ENCODE measurements around the gene RESP18.
"Not testable (repeated sequence)": the region's sequence is repeated elsewhere in the genome, so short reads cannot be mapped to it uniquely, and the experiment has no call there.

RESP18 gene

GRCh38 chr2:219293736-219294231 lies 38.8 kb downstream of the RESP18 start:
- no peak for DNase-seq
- Histone ChIP-seq H3K36me3 (ENCODE audit: control insufficient read depth, insufficient read depth, low read length) (no peaks in the 10 kb centered on the region), H3K4me1 (ENCODE audit: control insufficient read depth, insufficient read depth, low read length, poor library complexity, severe bottlenecking) (peaks cover 4% of the 10 kb centered on the region), H3K27me3 (replicated peaks; ENCODE audit: control insufficient read depth, insufficient read depth, low read length, poor library complexity, severe bottlenecking) (no peaks in the 10 kb centered on the region), H3K27ac (ENCODE audit: insufficient read depth, low read length, poor library complexity, severe bottlenecking) (no peak overlapping the region), H3K9me3 (ENCODE audit: control insufficient read depth, low read length) (no peaks in the 10 kb centered on the region), H3K4me3 (ENCODE audit: insufficient read depth, low read depth, low read length, poor library complexity, severe bottlenecking) (no peak overlapping the region)

- no peak for DNase-seq
Measured at GRCh38 chr2:219292616-219293015, 39.9 kb downstream of the RESP18 start.

GRCh38 chr2:219291910-219292490 lies 40.5 kb downstream of the RESP18 start:
- Histone ChIP-seq H3K27me3 (replicated peaks; ENCODE audit: control insufficient read depth, insufficient read depth, low read length, poor library complexity, severe bottlenecking) (no peaks in the 10 kb centered on the region), H3K36me3 (ENCODE audit: control insufficient read depth, insufficient read depth, low read length) (no peaks in the 10 kb centered on the region), H3K9me3 (ENCODE audit: control insufficient read depth, low read length) (no peaks in the 10 kb centered on the region), H3K4me1 (ENCODE audit: control insufficient read depth, insufficient read depth, low read length, poor library complexity, severe bottlenecking) (peaks cover 4% of the 10 kb centered on the region), H3K27ac (ENCODE audit: insufficient read depth, low read length, poor library complexity, severe bottlenecking) (no peak overlapping the region), H3K4me3 (ENCODE audit: insufficient read depth, low read depth, low read length, poor library complexity, severe bottlenecking) (no peak overlapping the region)
- no peak for DNase-seq

More at GRCh38 chr2:219292616-219293015, 39.9 kb downstream of the RESP18 start:
- Histone ChIP-seq H3K36me3 (ENCODE audit: control insufficient read depth, insufficient read depth, low read length) (no peaks in the 10 kb centered on the region), H3K4me3 (ENCODE audit: insufficient read depth, low read depth, low read length, poor library complexity, severe bottlenecking) (no peak overlapping the region), H3K27me3 (replicated peaks; ENCODE audit: control insufficient read depth, insufficient read depth, low read length, poor library complexity, severe bottlenecking) (no peaks in the 10 kb centered on the region), H3K9me3 (ENCODE audit: control insufficient read depth, low read length) (no peaks in the 10 kb centered on the region), H3K4me1 (ENCODE audit: control insufficient read depth, insufficient read depth, low read length, poor library complexity, severe bottlenecking) (peaks cover 4% of the 10 kb centered on the region), H3K27ac (ENCODE audit: insufficient read depth, low read length, poor library complexity, severe bottlenecking) (no peak overlapping the region)

GRCh38 chr2:219291394-219291793 lies 41.1 kb downstream of the RESP18 start:
- H3K36me3 ChIP-seq (ENCODE audit: control insufficient read depth, insufficient read depth, low read length): peaks cover 5% of the 10 kb centered on the region
- DNase-seq: no peak
- no peak overlapping the region for H3K27ac ChIP-seq (ENCODE audit: insufficient read depth, low read length, poor library complexity, severe bottlenecking)
- no peak overlapping the region for H3K4me3 ChIP-seq (ENCODE audit: insufficient read depth, low read depth, low read length, poor library complexity, severe bottlenecking)
- H3K4me1 ChIP-seq (ENCODE audit: control insufficient read depth, insufficient read depth, low read length, poor library complexity, severe bottlenecking): peaks cover 4% of the 10 kb centered on the region
- no peaks in the 10 kb centered on the region for H3K9me3 ChIP-seq (ENCODE audit: control insufficient read depth, low read length)
- H3K27me3 ChIP-seq (replicated peaks; ENCODE audit: control insufficient read depth, insufficient read depth, low read length, poor library complexity, severe bottlenecking): no peaks in the 10 kb centered on the region

- Histone ChIP-seq H3K9me3 (ENCODE audit: control insufficient read depth, low read length) (no peaks in the 10 kb centered on the region), H3K36me3 (ENCODE audit: control insufficient read depth, insufficient read depth, low read length) (peaks cover 9% of the 10 kb centered on the region), H3K4me3 (ENCODE audit: insufficient read depth, low read depth, low read length, poor library complexity, severe bottlenecking) (no peak overlapping the region), H3K4me1 (ENCODE audit: control insufficient read depth, insufficient read depth, low read length, poor library complexity, severe bottlenecking) (peaks cover 4% of the 10 kb centered on the region), H3K27ac (ENCODE audit: insufficient read depth, low read length, poor library complexity, severe bottlenecking) (no peak overlapping the region), H3K27me3 (replicated peaks; ENCODE audit: control insufficient read depth, insufficient read depth, low read length, poor library complexity, severe bottlenecking) (no peaks in the 10 kb centered on the region)
- no peak for DNase-seq
Measured at GRCh38 chr2:219290381-219291171, 42.0 kb downstream of the RESP18 start.

- Histone ChIP-seq H3K27ac (ENCODE audit: insufficient read depth, low read length, poor library complexity, severe bottlenecking) (no peak overlapping the region), H3K9me3 (ENCODE audit: control insufficient read depth, low read length) (no peaks in the 10 kb centered on the region), H3K4me3 (ENCODE audit: insufficient read depth, low read depth, low read length, poor library complexity, severe bottlenecking) (no peak overlapping the region), H3K36me3 (ENCODE audit: control insufficient read depth, insufficient read depth, low read length) (peaks cover 18% of the 10 kb centered on the region), H3K27me3 (replicated peaks; ENCODE audit: control insufficient read depth, insufficient read depth, low read length, poor library complexity, severe bottlenecking) (no peaks in the 10 kb centered on the region), H3K4me1 (ENCODE audit: control insufficient read depth, insufficient read depth, low read length, poor library complexity, severe bottlenecking) (no peaks in the 10 kb centered on the region)
- DNase-seq: no peak
Measured at GRCh38 chr2:219289537-219290361, 42.8 kb downstream of the RESP18 start.

GRCh38 chr2:219289195-219289536 lies 43.4 kb downstream of the RESP18 start:
- H3K27ac ChIP-seq (ENCODE audit: insufficient read depth, low read length, poor library complexity, severe bottlenecking): no peak overlapping the region

GRCh38 chr2:219287580-219288265 lies 44.8 kb downstream of the RESP18 start:
- Histone ChIP-seq H3K4me1 (ENCODE audit: control insufficient read depth, insufficient read depth, low read length, poor library complexity, severe bottlenecking) (no peaks in the 10 kb centered on the region), H3K27ac (ENCODE audit: insufficient read depth, low read length, poor library complexity, severe bottlenecking) (no peak overlapping the region), H3K36me3 (ENCODE audit: control insufficient read depth, insufficient read depth, low read length) (peaks cover 38% of the 10 kb centered on the region)

More at GRCh38 chr2:219289195-219289536, 43.4 kb downstream of the RESP18 start:
- no peak for DNase-seq
- Histone ChIP-seq H3K9me3 (ENCODE audit: control insufficient read depth, low read length) (no peaks in the 10 kb centered on the region), H3K4me1 (ENCODE audit: control insufficient read depth, insufficient read depth, low read length, poor library complexity, severe bottlenecking) (no peaks in the 10 kb centered on the region), H3K4me3 (ENCODE audit: insufficient read depth, low read depth, low read length, poor library complexity, severe bottlenecking) (no peak overlapping the region), H3K27me3 (replicated peaks; ENCODE audit: control insufficient read depth, insufficient read depth, low read length, poor library complexity, severe bottlenecking) (no peaks in the 10 kb centered on the region), H3K36me3 (ENCODE audit: control insufficient read depth, insufficient read depth, low read length) (peaks cover 23% of the 10 kb centered on the region)

GRCh38 chr2:219287116-219287440 lies 45.5 kb downstream of the RESP18 start:
- not testable (repeated sequence) for H3K27me3 ChIP-seq (replicated peaks; ENCODE audit: control insufficient read depth, insufficient read depth, low read length, poor library complexity, severe bottlenecking); DNase-seq; H3K4me3 ChIP-seq (ENCODE audit: insufficient read depth, low read depth, low read length, poor library complexity, severe bottlenecking); H3K27ac ChIP-seq (ENCODE audit: insufficient read depth, low read length, poor library complexity, severe bottlenecking); H3K4me1 ChIP-seq (ENCODE audit: control insufficient read depth, insufficient read depth, low read length, poor library complexity, severe bottlenecking); H3K9me3 ChIP-seq (ENCODE audit: control insufficient read depth, low read length)
- H3K36me3 ChIP-seq (ENCODE audit: control insufficient read depth, insufficient read depth, low read length): peaks cover 44% of the 10 kb centered on the region

More at GRCh38 chr2:219287580-219288265, 44.8 kb downstream of the RESP18 start:
- no peak overlapping the region for H3K4me3 ChIP-seq (ENCODE audit: insufficient read depth, low read depth, low read length, poor library complexity, severe bottlenecking)
- H3K27me3 ChIP-seq (replicated peaks; ENCODE audit: control insufficient read depth, insufficient read depth, low read length, poor library complexity, severe bottlenecking): no peaks in the 10 kb centered on the region
- DNase-seq: no peak
- no peaks in the 10 kb centered on the region for H3K9me3 ChIP-seq (ENCODE audit: control insufficient read depth, low read length)
